GM19467 (cell line): ENCODE results near the gene TMEM89.
A peak's percentile ranks its signal among the peaks of the same experiment; 100 is the strongest.

ENCODE experiments used
- ATAC-seq: cut with Tn5 transposase; IDR thresholded peaks from one replicate; pipeline ENCODE4 v1.9.1; 2021; ENCODE audit warnings: mild to moderate bottlenecking, moderate library complexity; ENCODE audit not compliant: unreplicated experiment

TMEM89 gene

GRCh38 chr3:48617559-48617958 lies 4.0 kb downstream of the TMEM89 start:
- ATAC-seq: no peak

GRCh38 chr3:48614044-48614443 lies 7.5 kb downstream of the TMEM89 start:
- no peak for ATAC-seq

- no peak for ATAC-seq
Observed at GRCh38 chr3:48612309-48612708, 9.3 kb downstream of the TMEM89 start.

- peak; percentile 91 for ATAC-seq
Observed at GRCh38 chr3:48609088-48610005, 12.2 kb downstream of the TMEM89 start, which contains the start of gene UQCRC1. Gene UQCRC1, minus strand, starts transcription at chr3:48609646. Its CDS starts 26 bp downstream, at chr3:48609620.

- ATAC-seq: no peak
Observed at GRCh38 chr3:48607519-48607918, 14.1 kb downstream of the TMEM89 start.

- no peak for ATAC-seq
Observed at GRCh38 chr3:48601622-48601994, 20.0 kb downstream of the TMEM89 start.

- ATAC-seq: no peak
Observed at GRCh38 chr3:48600711-48601621, 20.6 kb downstream of the TMEM89 start.

- no peak for ATAC-seq
Observed at GRCh38 chr3:48599509-48600285, 21.9 kb downstream of the TMEM89 start.

GRCh38 chr3:48599077-48599501 lies 22.5 kb downstream of the TMEM89 start:
- ATAC-seq: no peak

GRCh38 chr3:48598323-48599076 lies 23.1 kb downstream of the TMEM89 start:
- ATAC-seq: no peak

GRCh38 chr3:48597408-48597800 lies 24.2 kb downstream of the TMEM89 start:
- ATAC-seq: no peak

GRCh38 chr3:48596676-48597407 lies 24.7 kb downstream of the TMEM89 start:
- ATAC-seq: no peak

GRCh38 chr3:48596157-48596556 lies 25.4 kb downstream of the TMEM89 start:
- no peak for ATAC-seq

GRCh38 chr3:48595526-48596121 lies 25.9 kb downstream of the TMEM89 start:
- no peak for ATAC-seq

- no peak for ATAC-seq
Observed at GRCh38 chr3:48595075-48595525, 26.5 kb downstream of the TMEM89 start, which contains the start of gene COL7A1. Gene COL7A1, minus strand, starts transcription at chr3:48595329. Its CDS starts 170 bp downstream, at chr3:48595159.

- no peak for ATAC-seq
Observed at GRCh38 chr3:48594417-48595049, 27.0 kb downstream of the TMEM89 start.

GRCh38 chr3:48593337-48593736 lies 28.2 kb downstream of the TMEM89 start:
- no peak for ATAC-seq

GRCh38 chr3:48592519-48593087 lies 29.0 kb downstream of the TMEM89 start:
- no peak for ATAC-seq
